ENCODE results near the gene RSPO4. TPM values are rescaled to one million over a fixed set of nuclear protein-coding genes. Genes with fewer than 3 reads are reported as not detected.

The RSPO4 gene
- total RNA-seq, 1 donor from 2014 or later: not detected

GRCh38 chr20:962683-963082 lies 39.4 kb downstream of the RSPO4 start:
- no peaks in the 10 kb centered on the region for H3K9me3 Mint-ChIP-seq (ENCODE audit: unreplicated experiment)
- no peak overlapping the region for H3K4me3 Mint-ChIP-seq (ENCODE audit: unreplicated experiment)
- H3K36me3 Mint-ChIP-seq (ENCODE audit: unreplicated experiment): no peaks in the 10 kb centered on the region
- peaks cover 2% of the 10 kb centered on the region for H3K27me3 Mint-ChIP-seq (ENCODE audit: unreplicated experiment)
- no peak for TF ChIP-seq CTCF (IDR thresholded peaks at IDR 0.05)
- no peaks in the 10 kb centered on the region for H3K4me1 Mint-ChIP-seq (ENCODE audit: unreplicated experiment)
- no peak overlapping the region for H3K27ac Mint-ChIP-seq (ENCODE audit: unreplicated experiment)
- no peak for DNase-seq (ENCODE audit: extremely low spot score, unreplicated experiment)

- DNase-seq (ENCODE audit: extremely low spot score, unreplicated experiment): no peak
- H3K27ac Mint-ChIP-seq (ENCODE audit: unreplicated experiment): no peak overlapping the region
Measured at GRCh38 chr20:962223-962622, 39.9 kb downstream of the RSPO4 start.

GRCh38 chr20:961768-962167 lies 40.3 kb downstream of the RSPO4 start:
- no peak overlapping the region for H3K27ac Mint-ChIP-seq (ENCODE audit: unreplicated experiment)
- H3K36me3 Mint-ChIP-seq (ENCODE audit: unreplicated experiment): no peaks in the 10 kb centered on the region
- peaks cover 2% of the 10 kb centered on the region for H3K27me3 Mint-ChIP-seq (ENCODE audit: unreplicated experiment)
- DNase-seq (ENCODE audit: extremely low spot score, unreplicated experiment): no peak
- H3K4me1 Mint-ChIP-seq (ENCODE audit: unreplicated experiment): no peaks in the 10 kb centered on the region
- TF ChIP-seq CTCF (IDR thresholded peaks at IDR 0.05): no peak
- no peak overlapping the region for H3K4me3 Mint-ChIP-seq (ENCODE audit: unreplicated experiment)
- H3K9me3 Mint-ChIP-seq (ENCODE audit: unreplicated experiment): no peaks in the 10 kb centered on the region

More at GRCh38 chr20:962223-962622, 39.9 kb downstream of the RSPO4 start:
- no peaks in the 10 kb centered on the region for H3K36me3 Mint-ChIP-seq (ENCODE audit: unreplicated experiment)
- no peaks in the 10 kb centered on the region for H3K4me1 Mint-ChIP-seq (ENCODE audit: unreplicated experiment)
- H3K9me3 Mint-ChIP-seq (ENCODE audit: unreplicated experiment): no peaks in the 10 kb centered on the region
- H3K4me3 Mint-ChIP-seq (ENCODE audit: unreplicated experiment): no peak overlapping the region
- peaks cover 2% of the 10 kb centered on the region for H3K27me3 Mint-ChIP-seq (ENCODE audit: unreplicated experiment)
- TF ChIP-seq CTCF (IDR thresholded peaks at IDR 0.05): no peak

- no peaks in the 10 kb centered on the region for H3K36me3 Mint-ChIP-seq (ENCODE audit: unreplicated experiment)
- DNase-seq (ENCODE audit: extremely low spot score, unreplicated experiment): no peak
- no peaks in the 10 kb centered on the region for H3K4me1 Mint-ChIP-seq (ENCODE audit: unreplicated experiment)
- no peak for TF ChIP-seq CTCF (IDR thresholded peaks at IDR 0.05)
- H3K27ac Mint-ChIP-seq (ENCODE audit: unreplicated experiment): no peak overlapping the region
- H3K9me3 Mint-ChIP-seq (ENCODE audit: unreplicated experiment): no peaks in the 10 kb centered on the region
- H3K4me3 Mint-ChIP-seq (ENCODE audit: unreplicated experiment): no peak overlapping the region
- H3K27me3 Mint-ChIP-seq (ENCODE audit: unreplicated experiment): peaks cover 8% of the 10 kb centered on the region
Measured at GRCh38 chr20:959996-960615, 42.0 kb downstream of the RSPO4 start.

GRCh38 chr20:958936-959815 lies 42.9 kb downstream of the RSPO4 start:
- Mint-ChIP-seq H3K9me3 (ENCODE audit: unreplicated experiment) (no peaks in the 10 kb centered on the region), H3K4me3 (ENCODE audit: unreplicated experiment) (no peak overlapping the region), H3K27me3 (ENCODE audit: unreplicated experiment) (peaks cover 6% of the 10 kb centered on the region), H3K36me3 (ENCODE audit: unreplicated experiment) (no peaks in the 10 kb centered on the region), H3K4me1 (ENCODE audit: unreplicated experiment) (no peaks in the 10 kb centered on the region), H3K27ac (ENCODE audit: unreplicated experiment) (no peak overlapping the region)
- DNase-seq (ENCODE audit: extremely low spot score, unreplicated experiment): no peak
- no peak for TF ChIP-seq CTCF (IDR thresholded peaks at IDR 0.05)

Data from osteocyte (in vitro differentiated cells).